Activated naive CD8-positive, alpha-beta T cell treated with anti-CD3 and anti-CD28 coated beads, Interleukin-2, amount 50 U/mL, for 16 hours (primary cell): ENCODE data around the gene SLC26A9.

Experiments
- DNase-seq: peaks from one replicate; pipeline ENCODE4 v3.0.0-alpha.2; 2020; ENCODE audit warnings: low read depth, low spot score

Gene SLC26A9

GRCh38 chr1:205943245-205943644 is at the start of gene SLC26A9:
SLC26A9 (minus strand) TSS chr1:205943456; CDS start chr1:205935820, 7,636 bp downstream.
- DNase-seq = no peak

GRCh38 chr1:205992218-205992882 is 49.1 kb upstream of the SLC26A9 start:
- DNase-seq = no peak

GRCh38 chr1:205991237-205991636 is 48.0 kb upstream of the SLC26A9 start:
- no peak for DNase-seq

- DNase-seq = no peak
Measured at GRCh38 chr1:205990226-205990625, 47.0 kb upstream of the SLC26A9 start.

GRCh38 chr1:205989786-205990185 is 46.5 kb upstream of the SLC26A9 start:
- no peak for DNase-seq

- no peak for DNase-seq
Measured at GRCh38 chr1:205988585-205988995, 45.3 kb upstream of the SLC26A9 start.

GRCh38 chr1:205986861-205987260 is 43.6 kb upstream of the SLC26A9 start:
- DNase-seq = no peak

- DNase-seq = no peak
Measured at GRCh38 chr1:205986292-205986691, 43.0 kb upstream of the SLC26A9 start.

GRCh38 chr1:205985330-205986005 is 42.2 kb upstream of the SLC26A9 start:
- DNase-seq = no peak

- DNase-seq = no peak
Measured at GRCh38 chr1:205983925-205984725, 40.9 kb upstream of the SLC26A9 start.

- DNase-seq = no peak
Measured at GRCh38 chr1:205981257-205981656, 38.0 kb upstream of the SLC26A9 start.

- no peak for DNase-seq
Measured at GRCh38 chr1:205980237-205980870, 37.1 kb upstream of the SLC26A9 start.

- no peak for DNase-seq
Measured at GRCh38 chr1:205979301-205979700, 36.0 kb upstream of the SLC26A9 start.

- DNase-seq = no peak
Measured at GRCh38 chr1:205978676-205979075, 35.4 kb upstream of the SLC26A9 start.

- DNase-seq = peak; percentile 57
Measured at GRCh38 chr1:205977402-205978014, 34.3 kb upstream of the SLC26A9 start.

GRCh38 chr1:205976708-205977401 is 33.6 kb upstream of the SLC26A9 start:
- no peak for DNase-seq

- no peak for DNase-seq
Measured at GRCh38 chr1:205976036-205976435, 32.8 kb upstream of the SLC26A9 start.

- no peak for DNase-seq
Measured at GRCh38 chr1:205975387-205975998, 32.2 kb upstream of the SLC26A9 start.

- DNase-seq = no peak
Measured at GRCh38 chr1:205974712-205975111, 31.5 kb upstream of the SLC26A9 start.
